Stomach (tissue), 9 donors: Measurements from ENCODE around the gene ZNF212. TPM values are rescaled to one million over a fixed set of nuclear protein-coding genes. Genes with fewer than 3 reads are reported as not detected.

Experiments
- DNase-seq, 2 donors: peaks; one replicate each; pipeline versions ENCODE4 v3.0.0 to v3.0.0-alpha.2; 2013 to 2019
- H3K27ac ChIP-seq, 5 donors: fragments of 200-600 bp in 4 of 5; sonication (generic) in 4 of 5; one replicate each; pipeline ENCODE4 v1.5.1; 2013 to 2019; ENCODE audit warnings: mild to moderate bottlenecking in 1 of 5, moderate library complexity in 1 of 5
- H3K27me3 ChIP-seq, 3 donors: fragments of 200-600 bp; sonication (generic); one replicate each; pipeline ENCODE4 v1.5.1; 2017 to 2019; ENCODE audit warnings: mixed run types in 1 of 3
- H3K36me3 ChIP-seq, 4 donors: fragments of 200-600 bp; sonication (generic); 1 replicate in 3 of 4; 2 replicates in 1 of 4; pipeline ENCODE4 v1.5.1; 2016 to 2019
- H3K4me1 ChIP-seq, 4 donors: fragments of 200-600 bp; sonication (generic); one replicate each; pipeline ENCODE4 v1.5.1; 2016 to 2019
- H3K4me3 ChIP-seq, 4 donors: fragments of 200-600 bp; sonication (generic) in 3 of 4; one replicate each; pipeline ENCODE4 v1.5.1; 2016 to 2019; ENCODE audit warnings: mild to moderate bottlenecking in 1 of 4
- H3K9me3 ChIP-seq, 4 donors: fragments of 200-600 bp; sonication (generic); one replicate each; pipeline ENCODE4 v1.5.1; 2016 to 2019
- EP300 ChIP-seq: sonication (generic); formaldehyde crosslinking; IDR thresholded peaks from one replicate; pipeline ENCODE4 v1.6.1; 2017; ENCODE audit warnings: antibody characterized with exemption
- POLR2A ChIP-seq, 4 donors: fragments of 450-650 bp; IDR thresholded peaks; one replicate each; pipeline ENCODE4 v1.6.1; 2016; ENCODE audit warnings: antibody characterized with exemption in 4 of 4, control low read depth in 2 of 4, mild to moderate bottlenecking in 1 of 4, moderate library complexity in 1 of 4
- POLR2AphosphoS5 ChIP-seq, 3 donors: sonication (generic); formaldehyde crosslinking; IDR thresholded peaks; one replicate each; pipeline ENCODE4 v1.6.1; 2016; ENCODE audit warnings: antibody characterized with exemption in 3 of 3
- WGBS, 5 donors: extraction: QIAGEN DNeasy Blood & Tissue Kit in 3 of 5; methylation state at CpG; one replicate each; pipeline versions ENCODE4 v1.1.5 to v1.1.7; 2013 to 2018; 5-methylcytosine and 5-hydroxymethylcytosine counted together
- intact Hi-C: fragments of 100-400 bp; cut with DNase I; formaldehyde crosslinking; loops from one replicate; pipeline ENCODE4 v1.15.1; 2023; ENCODE audit warnings: low total_unique reads
- polyA plus RNA-seq, 3 donors: library from polyadenylated mRNA; stranded (reverse); fragments of 200-250 nt; gene quantifications; one replicate each; pipeline ENCODE4 v1.2.3, GENCODE V29; 2013
- total RNA-seq, 5 donors: library from RNA; depleted of rRNA; stranded (reverse); fragments of >200 nt; gene quantifications; one replicate each; pipeline versions ENCODE4 v1.1.0 to v1.2.3, GENCODE V29; 2014 to 2016
- TF ChIP-seq, protein P1 (sequence below), 7 experiments: fragments of 450-650 bp in 4 of 7; fragments of 200-600 bp in 3 of 7; sonication (generic) in 3 of 7; IDR thresholded peaks; one replicate each; pipeline ENCODE4 v1.5.1; 2016 to 2019; ENCODE audit warnings: antibody characterized with exemption in 7 of 7, control low read depth in 2 of 7, mild to moderate bottlenecking in 1 of 7
- donor health status: healthy with polysubstance abuse.
- donor health status: Bipolar disorder and iron deficiency.
- donor health status: healthy.

Gene ZNF212
- total and polyA plus RNA-seq, 8 donors, result 2.9 to 42.9 (median 6.4) TPM

DNA sequence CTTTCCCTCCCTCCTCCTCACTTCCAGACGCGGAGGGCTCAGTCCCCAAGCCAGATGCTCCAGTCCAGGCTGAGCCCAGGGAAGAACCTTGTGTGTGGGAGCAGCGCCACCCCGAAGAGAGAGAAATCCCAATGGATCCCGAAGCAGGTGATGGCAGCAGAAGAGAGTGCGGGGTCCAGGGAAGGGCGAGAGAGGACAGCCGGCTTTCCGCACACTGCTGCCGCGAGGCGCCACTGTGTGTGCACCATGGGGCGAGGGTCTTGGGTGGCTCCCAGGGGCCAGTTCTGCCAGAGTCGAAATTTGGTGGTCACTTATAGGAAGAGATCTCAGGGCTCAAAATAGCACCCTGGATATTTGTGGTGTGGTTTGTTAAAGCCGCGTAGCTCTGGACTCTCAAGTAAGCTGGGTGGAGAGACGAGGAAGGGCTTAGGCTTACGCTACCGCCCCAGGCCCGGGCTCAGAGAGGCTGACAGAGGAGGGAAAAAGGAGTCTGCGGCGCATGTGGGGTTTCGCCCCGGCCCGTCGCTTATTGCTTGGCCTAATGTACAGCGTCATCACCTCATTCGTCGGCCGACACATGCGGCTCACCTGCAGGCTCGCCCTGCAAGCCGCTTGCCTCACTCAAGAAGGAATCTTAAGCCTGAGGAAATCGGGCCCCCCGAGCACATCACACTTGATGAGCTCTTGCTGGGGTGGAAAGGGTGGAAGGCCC lies 32.0 kb upstream of the ZNF212 start:
- H3K36me3 ChIP-seq, result peaks cover 68 to 100% (median 97%) of the 10 kb centered on the region in 4 donors
- no peak overlapping the region for H3K27ac ChIP-seq
- WGBS, 5 donors, result 86 to 93% (median 88%) methylated on average over 35 of the region's 35 CpGs

GRCh38 chr7:149209518-149210269 lies 29.8 kb upstream of the ZNF212 start:
- H3K4me1 ChIP-seq, result peaks cover 0 to 15% (median 11%) of the 10 kb centered on the region in 4 donors
- H3K9me3 ChIP-seq, result no peaks in the 10 kb centered on the region
- H3K27ac ChIP-seq, result no peak overlapping the region
- WGBS, 5 donors, result 60 to 71% (median 69%) methylated on average over 7 of the region's 7 CpGs
- DNase-seq, result peak; percentile 31 to 36
- TF ChIP-seq, protein P1, sequence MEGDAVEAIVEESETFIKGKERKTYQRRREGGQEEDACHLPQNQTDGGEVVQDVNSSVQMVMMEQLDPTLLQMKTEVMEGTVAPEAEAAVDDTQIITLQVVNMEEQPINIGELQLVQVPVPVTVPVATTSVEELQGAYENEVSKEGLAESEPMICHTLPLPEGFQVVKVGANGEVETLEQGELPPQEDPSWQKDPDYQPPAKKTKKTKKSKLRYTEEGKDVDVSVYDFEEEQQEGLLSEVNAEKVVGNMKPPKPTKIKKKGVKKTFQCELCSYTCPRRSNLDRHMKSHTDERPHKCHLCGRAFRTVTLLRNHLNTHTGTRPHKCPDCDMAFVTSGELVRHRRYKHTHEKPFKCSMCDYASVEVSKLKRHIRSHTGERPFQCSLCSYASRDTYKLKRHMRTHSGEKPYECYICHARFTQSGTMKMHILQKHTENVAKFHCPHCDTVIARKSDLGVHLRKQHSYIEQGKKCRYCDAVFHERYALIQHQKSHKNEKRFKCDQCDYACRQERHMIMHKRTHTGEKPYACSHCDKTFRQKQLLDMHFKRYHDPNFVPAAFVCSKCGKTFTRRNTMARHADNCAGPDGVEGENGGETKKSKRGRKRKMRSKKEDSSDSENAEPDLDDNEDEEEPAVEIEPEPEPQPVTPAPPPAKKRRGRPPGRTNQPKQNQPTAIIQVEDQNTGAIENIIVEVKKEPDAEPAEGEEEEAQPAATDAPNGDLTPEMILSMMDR (IDR thresholded peaks at IDR 0.05), result peak in 3 of 7 experiments; percentile 6 to 25 (median 22)
- TF ChIP-seq EP300, result no peak
- H3K4me3 ChIP-seq, result no peak overlapping the region
- H3K36me3 ChIP-seq, result peaks cover 76 to 100% (median 98%) of the 10 kb centered on the region in 4 donors
- intact Hi-C loops, result no loop called here
- H3K27me3 ChIP-seq, result no peaks in the 10 kb centered on the region

More for the DNA sequence above, 32.0 kb upstream of the ZNF212 start:
- intact Hi-C loops, result no loop called here
- no peak for DNase-seq
- H3K4me1 ChIP-seq, result peaks cover 0 to 24% (median 12%) of the 10 kb centered on the region in 4 donors
- TF ChIP-seq POLR2AphosphoS5 (IDR thresholded peaks at IDR 0.05) (no peak), EP300 (no peak), POLR2A (IDR thresholded peaks at IDR 0.05) (no peak)
- TF ChIP-seq, protein P1 (IDR thresholded peaks at IDR 0.05), result no peak
- H3K27me3 ChIP-seq, result no peaks in the 10 kb centered on the region
- H3K9me3 ChIP-seq, result no peaks in the 10 kb centered on the region
- H3K4me3 ChIP-seq, result no peak overlapping the region

- no peak for DNase-seq
- Histone ChIP-seq H3K27ac (no peak overlapping the region), H3K27me3 (no peaks in the 10 kb centered on the region), H3K36me3 (peaks cover 74 to 100% (median 100%) of the 10 kb centered on the region in 4 donors), H3K4me1 (peaks cover 0 to 7% (median 6%) of the 10 kb centered on the region in 4 donors), H3K9me3 (no peaks in the 10 kb centered on the region), H3K4me3 (no peak overlapping the region)
- intact Hi-C loops, result no loop called here
- 86 to 96% (median 93%) methylated on average over 7 to 11 of the region's 11 CpGs for WGBS, 5 donors
- TF ChIP-seq, protein P1 (IDR thresholded peaks at IDR 0.05), result no peak
- no peak for TF ChIP-seq EP300
- no peak for TF ChIP-seq POLR2A (IDR thresholded peaks at IDR 0.05)
These were observed 28.9 kb upstream of the ZNF212 start for GRCh38 chr7:149210551-149210950.

- WGBS, 5 donors, result 69 to 89% (median 83%) methylated on average over 7 of the region's 7 CpGs
- intact Hi-C loops, result no loop called here
- H3K4me3 ChIP-seq, result no peak overlapping the region
- no peak for DNase-seq
- no peaks in the 10 kb centered on the region for H3K27me3 ChIP-seq
- no peaks in the 10 kb centered on the region for H3K4me1 ChIP-seq
- no peak overlapping the region for H3K27ac ChIP-seq
- peaks cover 74 to 100% (median 100%) of the 10 kb centered on the region in 4 donors for H3K36me3 ChIP-seq
- TF ChIP-seq EP300, result no peak
- no peak for TF ChIP-seq POLR2AphosphoS5 (IDR thresholded peaks at IDR 0.05)
- TF ChIP-seq POLR2A (IDR thresholded peaks at IDR 0.05), result no peak
- TF ChIP-seq, protein P1 (IDR thresholded peaks at IDR 0.05), result no peak
- no peaks in the 10 kb centered on the region for H3K9me3 ChIP-seq
These were observed 25.3 kb upstream of the ZNF212 start for GRCh38 chr7:149214020-149214720.
